ENCODE results near the gene FAAH.
"Not testable (repeated sequence)": the region's sequence is repeated elsewhere in the genome, so short reads cannot be mapped to it uniquely, and the experiment has no call there.

GRCh38 chr1:46365796-46366195 lies 28.3 kb upstream of the FAAH start:
- not testable (repeated sequence) for TF ChIP-seq POLR2A (IDR thresholded peaks at IDR 0.05; ENCODE audit: low read length); GATA1 (IDR thresholded peaks at IDR 0.05; ENCODE audit: low read depth, low read length)
